ENCODE data around the gene SIRPB1.
"Not testable (repeated sequence)": the region's sequence is repeated elsewhere in the genome, so short reads cannot be mapped to it uniquely, and the experiment has no call there.

GRCh38 chr20:1577313-1577712 is 42.5 kb downstream of the SIRPB1 start:
- not testable (repeated sequence) for TF ChIP-seq EZH2phosphoT487 (IDR thresholded peaks at IDR 0.05; ENCODE audit: insufficient read depth, low read depth); EZH2 (IDR thresholded peaks at IDR 0.05; ENCODE audit: insufficient read depth, poor library complexity, severe bottlenecking)
